Stimulated activated CD4-positive, alpha-beta T cell treated with anti-CD3 and anti-CD28 coated beads, Interleukin-15, amount 100 ng/mL, for 1 hour (primary cell): ENCODE data around the gene UCP1.

ENCODE experiments used
- DNase-seq, 2 donors: peaks; one replicate each; pipeline ENCODE4 v3.0.0-alpha.2; 2020; ENCODE audit warnings: low read depth in 1 of 2, low spot score in 1 of 2

Gene UCP1

GRCh38 chr4:140568507-140569306 lies at the start of gene UCP1:
UCP1 (minus strand) TSS chr4:140568961; CDS start chr4:140568729, 232 bp downstream.
- DNase-seq: no peak

GRCh38 chr4:140617499-140618248 lies 48.9 kb upstream of the UCP1 start:
- no peak for DNase-seq

GRCh38 chr4:140615451-140615850 lies 46.7 kb upstream of the UCP1 start:
- DNase-seq: no peak

GRCh38 chr4:140612357-140612756 lies 43.6 kb upstream of the UCP1 start:
- no peak for DNase-seq

- DNase-seq: no peak
Measured at GRCh38 chr4:140611854-140612253, 43.1 kb upstream of the UCP1 start.

GRCh38 chr4:140609548-140610425 lies 41.0 kb upstream of the UCP1 start:
- no peak for DNase-seq

- no peak for DNase-seq
Measured at GRCh38 chr4:140607852-140608251, 39.1 kb upstream of the UCP1 start.

- DNase-seq: no peak
Measured at GRCh38 chr4:140604544-140604943, 35.8 kb upstream of the UCP1 start.

GRCh38 chr4:140603286-140603685 lies 34.5 kb upstream of the UCP1 start:
- DNase-seq: no peak

GRCh38 chr4:140602714-140603113 lies 34.0 kb upstream of the UCP1 start:
- DNase-seq: no peak

GRCh38 chr4:140600408-140600807 lies 31.6 kb upstream of the UCP1 start:
- DNase-seq: no peak

GRCh38 chr4:140595065-140595464 lies 26.3 kb upstream of the UCP1 start:
- DNase-seq: no peak

- DNase-seq: no peak
Measured at GRCh38 chr4:140584439-140584838, 15.7 kb upstream of the UCP1 start.

- no peak for DNase-seq
Measured at GRCh38 chr4:140581078-140581477, 12.3 kb upstream of the UCP1 start.

GRCh38 chr4:140579278-140579677 lies 10.5 kb upstream of the UCP1 start:
- no peak for DNase-seq

GRCh38 chr4:140575489-140575888 lies 6.7 kb upstream of the UCP1 start:
- DNase-seq: no peak

GRCh38 chr4:140571620-140572019 lies 2.9 kb upstream of the UCP1 start:
- no peak for DNase-seq

GRCh38 chr4:140569307-140569638 lies 512 bp upstream of the UCP1 start:
- no peak for DNase-seq

- DNase-seq: no peak
Measured at GRCh38 chr4:140559696-140560095, 9.1 kb downstream of the UCP1 start.

- DNase-seq: no peak
Measured at GRCh38 chr4:140557831-140558435, 10.8 kb downstream of the UCP1 start.

- DNase-seq: no peak
Measured at GRCh38 chr4:140556372-140557085, 12.2 kb downstream of the UCP1 start.
